Muscle of leg (tissue), 16 donors: ENCODE measurements around the gene PC. TPM values are rescaled to one million over a fixed set of nuclear protein-coding genes. Genes with fewer than 3 reads are reported as not detected.
"Not testable (repeated sequence)": the region's sequence is repeated elsewhere in the genome, so short reads cannot be mapped to it uniquely, and the experiment has no call there.

Source experiments
- DNase-seq: peaks from one replicate; pipeline ENCODE4 v3.0.0; 2013
- H3K27ac ChIP-seq: one replicate; pipeline ENCODE4 v1.5.1; 2013; ENCODE audit warnings: mild to moderate bottlenecking, low read length, control low read depth
- H3K27me3 ChIP-seq: one replicate; pipeline ENCODE4 v1.6.1; 2013; ENCODE audit warnings: low read length; ENCODE audit not compliant: control insufficient read depth, insufficient read depth
- H3K36me3 ChIP-seq: one replicate; pipeline ENCODE4 v1.6.1; 2013; ENCODE audit warnings: low read length; ENCODE audit not compliant: control insufficient read depth, insufficient read depth
- H3K4me1 ChIP-seq: one replicate; pipeline ENCODE4 v1.6.1; 2013; ENCODE audit warnings: low read length; ENCODE audit not compliant: control insufficient read depth, insufficient read depth
- H3K4me3 ChIP-seq: one replicate; pipeline ENCODE4 v1.5.1; 2013; ENCODE audit warnings: low read length, control low read depth
- H3K9me3 ChIP-seq: replicated peaks from 2 replicates; pipeline ENCODE4 v1.6.1; 2013; ENCODE audit warnings: low read depth, low read length; ENCODE audit not compliant: control insufficient read depth
- WGBS: methylation state at CpG from one replicate; pipeline ENCODE4 v1.1.5; 2013; ENCODE audit warnings: missing lambda C conversion rate; ENCODE audit not compliant: insufficient coverage; 5-methylcytosine and 5-hydroxymethylcytosine counted together
- long read RNA-seq, 11 donors: transcript quantifications; one replicate each; lab custom pipeline, GENCODE V29; 2026
- polyA plus RNA-seq, 8 donors: library from polyadenylated mRNA; unstranded; fragments of 120-200 nt; gene quantifications; one replicate each; pipeline versions ENCODE4 v1.2.1 to v1.2.3, GENCODE V29; 2013; ENCODE audit warnings: inconsistent platforms in 1 of 8, low replicate concordance in 1 of 8; ENCODE audit not compliant: insufficient read length in 8 of 8, insufficient read depth in 1 of 8
- total RNA-seq: library from RNA; stranded (reverse); fragments of 120-200 nt; gene quantifications from one replicate; pipeline ENCODE4 v1.2.4, GENCODE V29; 2013

The PC gene, protein sequence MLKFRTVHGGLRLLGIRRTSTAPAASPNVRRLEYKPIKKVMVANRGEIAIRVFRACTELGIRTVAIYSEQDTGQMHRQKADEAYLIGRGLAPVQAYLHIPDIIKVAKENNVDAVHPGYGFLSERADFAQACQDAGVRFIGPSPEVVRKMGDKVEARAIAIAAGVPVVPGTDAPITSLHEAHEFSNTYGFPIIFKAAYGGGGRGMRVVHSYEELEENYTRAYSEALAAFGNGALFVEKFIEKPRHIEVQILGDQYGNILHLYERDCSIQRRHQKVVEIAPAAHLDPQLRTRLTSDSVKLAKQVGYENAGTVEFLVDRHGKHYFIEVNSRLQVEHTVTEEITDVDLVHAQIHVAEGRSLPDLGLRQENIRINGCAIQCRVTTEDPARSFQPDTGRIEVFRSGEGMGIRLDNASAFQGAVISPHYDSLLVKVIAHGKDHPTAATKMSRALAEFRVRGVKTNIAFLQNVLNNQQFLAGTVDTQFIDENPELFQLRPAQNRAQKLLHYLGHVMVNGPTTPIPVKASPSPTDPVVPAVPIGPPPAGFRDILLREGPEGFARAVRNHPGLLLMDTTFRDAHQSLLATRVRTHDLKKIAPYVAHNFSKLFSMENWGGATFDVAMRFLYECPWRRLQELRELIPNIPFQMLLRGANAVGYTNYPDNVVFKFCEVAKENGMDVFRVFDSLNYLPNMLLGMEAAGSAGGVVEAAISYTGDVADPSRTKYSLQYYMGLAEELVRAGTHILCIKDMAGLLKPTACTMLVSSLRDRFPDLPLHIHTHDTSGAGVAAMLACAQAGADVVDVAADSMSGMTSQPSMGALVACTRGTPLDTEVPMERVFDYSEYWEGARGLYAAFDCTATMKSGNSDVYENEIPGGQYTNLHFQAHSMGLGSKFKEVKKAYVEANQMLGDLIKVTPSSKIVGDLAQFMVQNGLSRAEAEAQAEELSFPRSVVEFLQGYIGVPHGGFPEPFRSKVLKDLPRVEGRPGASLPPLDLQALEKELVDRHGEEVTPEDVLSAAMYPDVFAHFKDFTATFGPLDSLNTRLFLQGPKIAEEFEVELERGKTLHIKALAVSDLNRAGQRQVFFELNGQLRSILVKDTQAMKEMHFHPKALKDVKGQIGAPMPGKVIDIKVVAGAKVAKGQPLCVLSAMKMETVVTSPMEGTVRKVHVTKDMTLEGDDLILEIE
- total RNA-seq: 10.0 TPM
- polyA plus RNA-seq: 10 to 100 TPM; 15.1 to 30.9 (median 19.3) TPM
- long read RNA-seq, donor 1, partial matches to known transcripts: 0 of 1 reads
- long read RNA-seq, donor 1, other reads (novel, unspliced or antisense): 0 of 1 reads
- long read RNA-seq, donor 2: 0 reads
- long read RNA-seq, donor 3, full-length matches to known transcripts: 1 of 28 reads
- long read RNA-seq, donor 3, partial matches to known transcripts: 27 of 28 reads
- long read RNA-seq, donor 3, other reads (novel, unspliced or antisense): 0 of 28 reads
- long read RNA-seq, donor 4, full-length matches to known transcripts: 3 of 14 reads
- long read RNA-seq, donor 4, partial matches to known transcripts: 11 of 14 reads
- long read RNA-seq, donor 4, other reads (novel, unspliced or antisense): 0 of 14 reads
- long read RNA-seq, donor 5, full-length matches to known transcripts: 1 of 42 reads
- long read RNA-seq, donor 5, partial matches to known transcripts: 0 of 42 reads
- long read RNA-seq, donor 5, other reads (novel, unspliced or antisense): 41 of 42 reads
- long read RNA-seq, donor 6, full-length matches to known transcripts: 3 of 78 reads
- long read RNA-seq, donor 6, partial matches to known transcripts: 75 of 78 reads
- long read RNA-seq, donor 6, other reads (novel, unspliced or antisense): 0 of 78 reads
- long read RNA-seq, donor 7: 0 reads
- long read RNA-seq, donor 8: 0 reads
- long read RNA-seq, donor 9, partial matches to known transcripts: 0 of 13 reads
- long read RNA-seq, donor 9, other reads (novel, unspliced or antisense): 13 of 13 reads
- long read RNA-seq, donor 10, partial matches to known transcripts: 0 of 1 reads
- long read RNA-seq, donor 10, other reads (novel, unspliced or antisense): 0 of 1 reads
- long read RNA-seq, donor 11, partial matches to known transcripts: 24 of 25 reads
- long read RNA-seq, donor 11, other reads (novel, unspliced or antisense): 0 of 25 reads

DNA sequence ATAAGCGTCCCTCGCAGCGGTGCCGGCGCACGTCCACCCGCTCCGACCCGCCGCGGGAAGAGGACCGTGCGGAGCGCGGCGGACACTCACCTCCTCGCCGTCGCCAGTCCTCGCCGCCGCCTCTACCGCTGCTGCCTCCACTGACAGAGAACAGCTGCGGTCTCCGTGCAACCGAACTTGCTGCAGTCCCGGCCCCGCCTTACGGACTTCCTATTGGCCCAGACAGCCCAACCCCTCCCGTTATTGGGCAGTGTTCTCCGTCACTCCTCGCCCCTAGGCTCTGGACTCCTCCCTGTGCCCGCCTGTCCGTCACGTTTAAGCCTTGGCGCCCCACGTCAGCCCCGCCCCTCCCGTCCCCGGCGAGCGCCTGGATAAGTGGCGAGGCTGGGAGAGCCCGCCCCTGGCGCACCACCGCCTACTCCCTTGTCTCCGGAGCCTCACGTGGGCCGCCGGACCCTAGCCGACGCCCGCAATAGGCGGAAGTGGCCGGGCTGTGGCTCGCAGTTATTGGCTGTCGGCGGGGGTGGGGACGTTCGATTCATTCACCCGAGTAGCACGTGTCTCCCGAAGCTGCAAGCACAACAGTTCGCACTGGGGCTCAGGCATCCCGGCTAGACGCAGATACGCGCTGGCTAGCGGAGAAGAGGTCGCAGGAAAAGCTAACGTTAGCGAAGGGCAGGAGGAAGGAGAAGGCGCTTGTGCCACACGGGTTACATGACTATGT, at the start of gene PC:
Gene PC, minus strand, starts transcription at position 152 of the 724 bp plus-strand sequence. CDS start 86,224 bp downstream, outside the sequence.
- Histone ChIP-seq H3K4me1 (peaks cover 15% of the 10 kb centered on the region), H3K4me3 (peak within 1 kb of the TSS; percentile 58), H3K9me3 (no peaks in the 10 kb centered on the region), H3K27ac (peak within 1 kb of the TSS; percentile 67), H3K27me3 (no peaks in the 10 kb centered on the region), H3K36me3 (peaks cover 4% of the 10 kb centered on the region)
- peak; percentile 100 for DNase-seq
- WGBS: 0% methylated on average over 73 of the region's 74 CpGs

DNA sequence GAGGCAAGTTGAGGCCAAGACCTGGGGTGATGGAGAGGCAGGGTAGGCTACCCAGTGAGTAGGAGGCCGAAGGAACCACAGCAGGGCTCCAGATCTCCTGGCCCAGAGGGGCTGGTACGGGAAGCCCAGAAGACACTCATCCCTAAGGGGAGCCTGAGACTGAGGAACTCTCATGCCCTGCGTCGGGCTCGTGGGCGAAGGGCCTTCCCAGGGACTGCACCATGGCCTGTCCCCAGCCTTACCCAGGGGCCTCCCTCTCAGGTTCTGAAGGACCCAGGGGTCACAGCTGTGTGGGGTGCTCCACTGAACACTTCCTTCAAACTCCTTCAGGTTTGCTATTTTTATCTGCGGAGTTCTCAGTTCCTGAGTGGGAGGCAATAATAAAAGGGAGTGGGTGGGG, 48.9 kb upstream of the PC start:
- WGBS: 93% methylated on average over 6 of the region's 7 CpGs
- Histone ChIP-seq H3K9me3 (no peaks in the 10 kb centered on the region), H3K4me3 (no peak overlapping the region)

DNA sequence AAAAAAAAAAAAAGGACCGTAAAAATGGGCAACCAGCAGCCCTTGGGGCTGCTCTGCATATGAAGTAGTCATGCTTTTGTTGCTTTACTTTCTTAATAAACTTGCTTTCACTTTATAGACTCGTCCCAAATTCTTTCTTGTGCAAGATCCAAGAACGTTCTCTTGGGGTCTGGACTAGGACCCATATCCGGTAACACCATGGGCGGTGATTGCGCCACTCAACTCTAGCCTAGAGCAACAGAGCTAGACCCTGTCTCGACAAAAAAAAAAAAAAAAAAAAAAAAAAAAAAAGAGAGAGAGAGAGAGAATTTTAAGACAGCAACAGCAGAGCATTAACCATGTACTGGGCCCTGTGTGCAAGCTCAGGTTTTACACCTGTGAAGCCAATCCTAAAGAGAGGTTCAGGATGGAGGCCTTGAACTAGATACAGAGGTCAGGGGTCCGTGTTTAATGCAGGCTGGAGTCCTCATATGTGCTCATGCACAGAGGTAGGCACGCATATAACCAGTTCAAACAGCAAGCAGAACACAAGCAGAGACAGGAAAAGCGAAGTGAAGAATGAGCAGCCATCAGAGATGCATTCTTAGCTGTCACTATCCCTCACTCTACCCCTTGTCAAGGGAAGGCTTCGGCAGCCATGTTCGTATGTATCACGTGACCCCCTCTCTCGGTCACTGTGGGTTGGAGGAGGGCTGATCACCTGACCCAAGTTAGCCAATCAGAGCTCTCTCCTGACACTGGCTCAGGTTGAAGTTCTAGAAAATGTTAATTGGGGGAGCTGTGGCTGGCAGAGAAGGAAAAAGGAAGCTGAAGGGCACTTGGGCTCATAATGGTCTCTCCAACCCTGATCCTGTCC, 48.1 kb upstream of the PC start:
- H3K9me3 ChIP-seq: no peaks in the 10 kb centered on the region
- no peak for DNase-seq
- no peaks in the 10 kb centered on the region for H3K36me3 ChIP-seq
- 83% methylated on average over 2 of the region's 14 CpGs for WGBS
- H3K27ac ChIP-seq: no peak overlapping the region
- no peaks in the 10 kb centered on the region for H3K4me1 ChIP-seq
- no peak overlapping the region for H3K4me3 ChIP-seq
- H3K27me3 ChIP-seq: peaks cover 4% of the 10 kb centered on the region

More for the DNA sequence above, 48.9 kb upstream of the PC start:
- Histone ChIP-seq H3K4me1 (no peaks in the 10 kb centered on the region), H3K36me3 (no peaks in the 10 kb centered on the region), H3K27me3 (peaks cover 4% of the 10 kb centered on the region), H3K27ac (no peak overlapping the region)
- no peak for DNase-seq

DNA sequence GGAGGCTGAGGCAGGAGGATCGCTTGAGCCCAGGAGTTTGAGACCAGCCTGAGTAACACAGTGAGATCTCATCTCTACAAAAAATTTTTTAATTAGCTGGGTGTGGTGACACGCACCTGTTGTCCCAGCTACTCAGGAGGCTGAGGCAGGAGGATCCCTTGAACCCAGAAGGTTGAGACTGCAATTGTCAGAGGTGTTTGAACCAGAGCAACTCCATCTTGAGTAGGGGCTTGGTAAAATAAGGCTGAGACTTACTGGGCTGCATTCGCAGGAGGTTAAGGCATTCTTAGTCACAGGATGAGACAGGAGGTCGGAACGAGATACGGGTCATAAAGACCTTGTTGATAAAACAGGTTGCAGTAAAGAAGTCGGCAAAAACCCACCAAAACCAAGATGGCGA, 47.0 kb upstream of the PC start:
- not testable (repeated sequence) for H3K27me3 ChIP-seq, H3K27ac ChIP-seq, DNase-seq, H3K9me3 ChIP-seq, H3K4me3 ChIP-seq, H3K4me1 ChIP-seq, H3K36me3 ChIP-seq
- 93% methylated on average over 7 of the region's 8 CpGs for WGBS

DNA sequence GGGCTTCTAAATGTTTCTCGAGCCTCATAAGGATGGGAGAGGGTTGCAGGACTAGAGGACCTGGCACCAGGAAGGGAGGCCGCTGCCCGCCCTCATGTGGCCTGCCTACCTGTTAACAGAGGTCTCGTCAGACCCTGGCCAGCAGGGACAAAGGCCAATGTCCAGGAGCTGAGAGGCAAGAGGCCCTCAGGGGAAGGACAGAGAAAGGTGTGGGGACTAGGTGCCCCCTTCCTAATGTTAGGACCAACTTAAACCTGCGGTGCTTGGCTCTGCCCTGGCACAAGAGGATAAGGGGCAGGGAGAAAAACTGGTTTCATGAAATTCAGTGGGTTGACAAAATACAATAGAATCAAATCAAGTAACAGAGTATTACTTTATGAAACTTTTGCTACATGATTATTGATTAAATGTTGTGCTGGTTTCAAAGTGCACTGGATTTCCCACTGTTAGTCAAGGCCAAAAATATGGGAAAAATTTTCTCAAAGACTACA, 44.8 kb upstream of the PC start:
- H3K27ac ChIP-seq: no peak overlapping the region
- no peak for DNase-seq
- peaks cover 2% of the 10 kb centered on the region for H3K27me3 ChIP-seq
- no peak overlapping the region for H3K4me3 ChIP-seq
- WGBS: 77% methylated on average over 4 of the region's 5 CpGs
- H3K36me3 ChIP-seq: no peaks in the 10 kb centered on the region
- no peaks in the 10 kb centered on the region for H3K4me1 ChIP-seq
- no peaks in the 10 kb centered on the region for H3K9me3 ChIP-seq

DNA sequence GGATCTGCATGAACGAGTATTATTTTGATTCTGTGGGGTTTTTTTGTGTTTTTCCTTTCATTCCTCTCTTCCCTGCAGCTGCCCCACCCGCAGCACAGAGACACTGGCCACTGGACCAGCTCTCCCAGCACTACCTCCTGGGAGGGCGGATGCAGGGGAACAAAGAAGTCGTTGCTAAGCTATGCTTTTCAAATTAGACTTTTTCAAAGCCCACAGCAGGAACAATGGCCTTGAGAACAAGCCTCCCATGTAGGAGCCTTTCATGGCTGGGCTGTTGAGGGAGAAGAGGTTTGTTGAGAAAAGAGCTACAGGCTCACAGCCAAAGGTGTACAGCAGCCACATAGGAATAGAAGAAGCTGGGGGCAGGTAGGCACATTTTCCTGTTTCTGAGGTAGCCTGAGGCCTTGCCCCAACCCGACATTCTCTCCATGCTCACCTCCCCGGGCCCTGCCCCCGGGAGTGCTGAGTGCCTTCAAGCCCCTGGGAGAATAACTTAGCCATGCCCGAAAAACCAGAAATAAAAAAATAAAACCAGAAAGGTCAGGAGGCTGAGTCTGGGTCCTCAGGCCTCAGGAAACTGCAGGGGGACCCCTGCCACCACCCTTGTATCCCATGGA, 44.2 kb upstream of the PC start:
- Histone ChIP-seq H3K27ac (no peak overlapping the region), H3K36me3 (no peaks in the 10 kb centered on the region), H3K4me3 (no peak overlapping the region), H3K27me3 (peaks cover 2% of the 10 kb centered on the region), H3K4me1 (no peaks in the 10 kb centered on the region), H3K9me3 (no peaks in the 10 kb centered on the region)
- WGBS: 65% methylated on average over 4 of the region's 8 CpGs
- no peak for DNase-seq

DNA sequence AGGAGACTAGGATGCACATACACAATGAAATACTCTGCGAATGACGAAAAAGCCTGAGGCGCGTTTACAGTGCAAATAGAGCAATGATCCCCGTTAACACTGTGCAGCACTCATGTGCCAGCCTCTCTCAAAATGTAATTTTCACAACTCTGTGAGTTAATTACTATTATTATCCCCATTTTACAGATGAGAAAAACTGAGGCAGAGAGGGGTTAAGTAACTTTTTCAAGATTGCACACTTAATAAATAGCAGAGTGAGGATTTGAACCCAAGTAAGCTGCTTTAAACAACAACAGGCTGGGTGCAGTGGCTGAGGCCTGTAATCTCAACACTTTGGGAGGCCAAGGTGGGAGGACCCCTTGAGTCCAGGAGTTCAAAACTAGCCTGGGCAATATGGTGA, 43.1 kb upstream of the PC start:
- no peak overlapping the region for H3K27ac ChIP-seq
- H3K27me3 ChIP-seq: peaks cover 2% of the 10 kb centered on the region
- no peaks in the 10 kb centered on the region for H3K36me3 ChIP-seq
- DNase-seq: no peak
- WGBS: no CpG with 5 or more reads among the region's 5 CpGs
- H3K4me3 ChIP-seq: no peak overlapping the region
- peaks cover 3% of the 10 kb centered on the region for H3K4me1 ChIP-seq
- H3K9me3 ChIP-seq: no peaks in the 10 kb centered on the region
